Colonic mucosa (tissue), 4 donors: ENCODE data around the gene ENOSF1. TPM values are rescaled to one million over a fixed set of nuclear protein-coding genes. Genes with fewer than 3 reads are reported as not detected.

ENCODE experiments used
- DNase-seq: peaks from one replicate; pipeline ENCODE4 v3.0.0-alpha.2; 2020
- H3K27ac ChIP-seq: fragments of 200-600 bp; one replicate; pipeline ENCODE4 v1.8.0; 2021
- H3K27me3 ChIP-seq: fragments of 200-600 bp; one replicate; pipeline ENCODE4 v1.8.0; 2021
- H3K36me3 ChIP-seq: fragments of 200-600 bp; one replicate; pipeline ENCODE4 v1.8.0; 2021
- H3K4me1 ChIP-seq: fragments of 200-600 bp; one replicate; pipeline ENCODE4 v1.8.0; 2021; ENCODE audit warnings: mild to moderate bottlenecking
- H3K4me3 ChIP-seq: fragments of 200-600 bp; one replicate; pipeline ENCODE4 v1.8.0; 2021
- H3K9ac ChIP-seq, 2 donors: one replicate each; pipeline ENCODE4 v1.7.0; 2013; ENCODE audit warnings: control low read depth in 2 of 2, low read depth in 2 of 2, low read length in 2 of 2
- H3K9me3 ChIP-seq: fragments of 200-600 bp; one replicate; pipeline ENCODE4 v1.8.0; 2021
- intact Hi-C: fragments of 100-400 bp; cut with DNase I; formaldehyde crosslinking; loops from one replicate; pipeline ENCODE4 v1.14.1; 2022
- total RNA-seq, 2 donors: library from RNA; stranded (reverse); fragmentation: NEBNext Ultra II Directional in 1 of 2; extraction: Animal tissue kit (Norgen Biotek cat#: 25700) in 1 of 2; gene quantifications; one replicate each; pipeline ENCODE4 v1.2.1, GENCODE V29; 2021
- TF ChIP-seq, protein P1 (sequence below): fragments of 200-600 bp; IDR thresholded peaks from one replicate; pipeline ENCODE4 v1.8.0; 2022; ENCODE audit warnings: antibody characterized with exemption, mild to moderate bottlenecking
- donor health status: healthy.
- donor health status: DM: no; HTN: no; CAD: no.
- donor health status: DM: no; HTN: no; CAD: no.

Gene ENOSF1
- total RNA-seq, 2 donors from 2014 or later = 51.7 to 103 TPM

DNA sequence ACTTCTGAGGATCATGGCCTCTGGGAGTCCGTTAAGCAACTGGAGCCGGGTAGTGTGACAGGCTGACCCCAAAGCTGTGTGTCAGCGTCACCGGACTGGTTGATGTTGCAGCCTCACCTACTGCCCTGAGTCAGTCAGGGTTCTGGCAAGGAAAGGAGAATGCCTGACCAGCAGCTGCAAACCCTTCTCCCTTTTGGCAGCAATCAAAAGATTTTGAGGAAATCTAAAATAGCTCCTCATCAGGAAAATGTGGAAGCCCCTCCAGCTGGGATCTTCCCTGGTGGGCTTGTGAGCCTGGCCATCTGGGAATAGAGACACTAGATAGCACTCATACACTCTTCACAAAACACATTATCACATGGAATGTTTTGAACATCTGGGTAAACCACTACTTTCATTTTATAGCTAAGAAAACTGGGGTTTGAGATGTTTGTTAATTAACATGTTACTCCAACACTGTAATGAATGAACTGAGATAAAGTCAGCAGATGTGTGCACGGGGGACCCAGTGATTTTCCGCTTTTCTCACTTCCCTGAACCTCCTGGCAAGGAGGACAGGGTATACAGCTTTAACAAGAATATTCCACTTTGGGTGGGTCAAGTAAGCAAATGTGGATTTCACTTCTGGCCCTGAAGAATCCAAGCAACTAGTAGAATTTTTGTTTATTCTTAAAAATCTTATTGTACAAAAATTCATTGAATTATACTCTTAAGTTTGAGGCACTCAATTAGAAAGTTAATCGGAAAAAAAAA is 91.0 kb downstream of the ENOSF1 start:
- no peak for DNase-seq
- H3K9ac ChIP-seq = no peak overlapping the region
- intact Hi-C loops = loop anchor here (5.0 kb wide), 1 partner anchor 216 kb away; no protein-coding TSS in a partner anchor
- no peaks in the 10 kb centered on the region for H3K4me1 ChIP-seq
- H3K27ac ChIP-seq = no peak overlapping the region
- TF ChIP-seq, protein P1, sequence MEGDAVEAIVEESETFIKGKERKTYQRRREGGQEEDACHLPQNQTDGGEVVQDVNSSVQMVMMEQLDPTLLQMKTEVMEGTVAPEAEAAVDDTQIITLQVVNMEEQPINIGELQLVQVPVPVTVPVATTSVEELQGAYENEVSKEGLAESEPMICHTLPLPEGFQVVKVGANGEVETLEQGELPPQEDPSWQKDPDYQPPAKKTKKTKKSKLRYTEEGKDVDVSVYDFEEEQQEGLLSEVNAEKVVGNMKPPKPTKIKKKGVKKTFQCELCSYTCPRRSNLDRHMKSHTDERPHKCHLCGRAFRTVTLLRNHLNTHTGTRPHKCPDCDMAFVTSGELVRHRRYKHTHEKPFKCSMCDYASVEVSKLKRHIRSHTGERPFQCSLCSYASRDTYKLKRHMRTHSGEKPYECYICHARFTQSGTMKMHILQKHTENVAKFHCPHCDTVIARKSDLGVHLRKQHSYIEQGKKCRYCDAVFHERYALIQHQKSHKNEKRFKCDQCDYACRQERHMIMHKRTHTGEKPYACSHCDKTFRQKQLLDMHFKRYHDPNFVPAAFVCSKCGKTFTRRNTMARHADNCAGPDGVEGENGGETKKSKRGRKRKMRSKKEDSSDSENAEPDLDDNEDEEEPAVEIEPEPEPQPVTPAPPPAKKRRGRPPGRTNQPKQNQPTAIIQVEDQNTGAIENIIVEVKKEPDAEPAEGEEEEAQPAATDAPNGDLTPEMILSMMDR = no peak
- no peaks in the 10 kb centered on the region for H3K27me3 ChIP-seq
- H3K9me3 ChIP-seq = no peaks in the 10 kb centered on the region
- H3K36me3 ChIP-seq = no peaks in the 10 kb centered on the region
- H3K4me3 ChIP-seq = no peak overlapping the region

Other genes with a start within 250 kb of the ENOSF1 start
- gene COLEC12, start 211.9 kb downstream of the ENOSF1 start, total RNA-seq = 1 to 10 TPM; 1.9 to 4.7 TPM
- not detected for gene CETN1, start 132.2 kb downstream of the ENOSF1 start, total RNA-seq
- gene CLUL1, start 115.6 kb downstream of the ENOSF1 start, total RNA-seq = not detected
- gene TYMS, start 55.0 kb downstream of the ENOSF1 start, total RNA-seq = 100 to 1,000 TPM in 1 of 2 donors, 10 to 100 TPM in 1; 32.8 to 131 TPM
- 10 to 100 TPM; 56.3 to 83.4 TPM for gene YES1, start 99.6 kb upstream of the ENOSF1 start, total RNA-seq
- gene ADCYAP1, start 192.2 kb upstream of the ENOSF1 start, total RNA-seq = under 1 TPM; 0.32 to 0.48 TPM